Measurements from ENCODE around the gene ATP1B4.

ATP1B4 gene

GRCh38 chrX:120419463-120419862 is 57.6 kb downstream of the ATP1B4 start:
- H3K79me2 ChIP-seq (ENCODE audit: insufficient read depth, low read length): no peaks in the 10 kb centered on the region
- DNase-seq: peak; percentile 33
- no peak overlapping the region for H3K4me3 ChIP-seq (ENCODE audit: low read depth in 1 of 2, low read length in 2 of 2)
- H3K27ac ChIP-seq (ENCODE audit: low read length): no peak overlapping the region
- peak; percentile 64 for ATAC-seq (ENCODE audit: insufficient read depth, low read depth)
- H3K9ac ChIP-seq (ENCODE audit: low read depth, low read length): no peak overlapping the region
- no peaks in the 10 kb centered on the region for H3K9me3 ChIP-seq (ENCODE audit: insufficient read depth, low read length, severe bottlenecking)
- H3K36me3 ChIP-seq (ENCODE audit: insufficient read depth, low read length): no peaks in the 10 kb centered on the region
- no peak overlapping the region for H3K4me2 ChIP-seq (ENCODE audit: insufficient read depth, low read length)
- no peaks in the 10 kb centered on the region for H3K27me3 ChIP-seq (ENCODE audit: insufficient read depth, low read length, poor library complexity)
- H4K20me1 ChIP-seq (ENCODE audit: insufficient read depth, low read length): no peaks in the 10 kb centered on the region
- TF ChIP-seq EZH2 (IDR thresholded peaks at IDR 0.05; ENCODE audit: borderline replicate concordance, low read depth, low read length, severe bottlenecking) (no peak), CTCF (IDR thresholded peaks at IDR 0.05; ENCODE audit: borderline replicate concordance, extremely low read depth, low read length, poor library complexity, severe bottlenecking) (no peak)
- no peak overlapping the region for H2AFZ ChIP-seq (ENCODE audit: low read depth, low read length)
- H3K4me1 ChIP-seq (ENCODE audit: insufficient read depth, low read length): no peaks in the 10 kb centered on the region

GRCh38 chrX:120426599-120426998 is 64.7 kb downstream of the ATP1B4 start:
- Histone ChIP-seq H2AFZ (ENCODE audit: low read depth, low read length) (no peak overlapping the region), H3K4me1 (ENCODE audit: insufficient read depth, low read length) (no peaks in the 10 kb centered on the region), H3K79me2 (ENCODE audit: insufficient read depth, low read length) (no peaks in the 10 kb centered on the region), H3K9ac (ENCODE audit: low read depth, low read length) (no peak overlapping the region), H3K27ac (ENCODE audit: low read length) (no peak overlapping the region), H3K9me3 (ENCODE audit: insufficient read depth, low read length, severe bottlenecking) (no peaks in the 10 kb centered on the region), H3K36me3 (ENCODE audit: insufficient read depth, low read length) (peaks cover 2% of the 10 kb centered on the region; the same call in 1 of the 2 replicates), H3K27me3 (ENCODE audit: insufficient read depth, low read length, poor library complexity) (no peaks in the 10 kb centered on the region), H3K4me2 (ENCODE audit: insufficient read depth, low read length) (no peak overlapping the region), H4K20me1 (ENCODE audit: insufficient read depth, low read length) (no peaks in the 10 kb centered on the region), H3K4me3 (ENCODE audit: low read depth in 1 of 2, low read length in 2 of 2) (no peak overlapping the region)
- DNase-seq: no peak
- TF ChIP-seq EZH2 (IDR thresholded peaks at IDR 0.05; ENCODE audit: borderline replicate concordance, low read depth, low read length, severe bottlenecking) (no peak), CTCF (IDR thresholded peaks at IDR 0.05; ENCODE audit: borderline replicate concordance, extremely low read depth, low read length, poor library complexity, severe bottlenecking) (no peak)
- ATAC-seq (ENCODE audit: insufficient read depth, low read depth): no peak

GRCh38 chrX:120428309-120428708 is 66.4 kb downstream of the ATP1B4 start:
- Histone ChIP-seq H3K4me1 (ENCODE audit: insufficient read depth, low read length) (no peaks in the 10 kb centered on the region), H3K9ac (ENCODE audit: low read depth, low read length) (no peak overlapping the region), H3K9me3 (ENCODE audit: insufficient read depth, low read length, severe bottlenecking) (no peaks in the 10 kb centered on the region), H3K79me2 (ENCODE audit: insufficient read depth, low read length) (no peaks in the 10 kb centered on the region), H3K36me3 (ENCODE audit: insufficient read depth, low read length) (peaks cover 12% of the 10 kb centered on the region; the same call in 1 of the 2 replicates), H2AFZ (ENCODE audit: low read depth, low read length) (no peak overlapping the region), H4K20me1 (ENCODE audit: insufficient read depth, low read length) (no peaks in the 10 kb centered on the region), H3K27ac (ENCODE audit: low read length) (no peak overlapping the region), H3K4me2 (ENCODE audit: insufficient read depth, low read length) (no peak overlapping the region), H3K27me3 (ENCODE audit: insufficient read depth, low read length, poor library complexity) (no peaks in the 10 kb centered on the region), H3K4me3 (ENCODE audit: low read depth in 1 of 2, low read length in 2 of 2) (no peak overlapping the region)
- no peak for TF ChIP-seq CTCF (IDR thresholded peaks at IDR 0.05; ENCODE audit: borderline replicate concordance, extremely low read depth, low read length, poor library complexity, severe bottlenecking)
- no peak for TF ChIP-seq EZH2 (IDR thresholded peaks at IDR 0.05; ENCODE audit: borderline replicate concordance, low read depth, low read length, severe bottlenecking)
- DNase-seq: no peak
- ATAC-seq (ENCODE audit: insufficient read depth, low read depth): no peak

Data from DND-41 (cell line).